ENCODE measurements around the gene RYR1.

DNA sequence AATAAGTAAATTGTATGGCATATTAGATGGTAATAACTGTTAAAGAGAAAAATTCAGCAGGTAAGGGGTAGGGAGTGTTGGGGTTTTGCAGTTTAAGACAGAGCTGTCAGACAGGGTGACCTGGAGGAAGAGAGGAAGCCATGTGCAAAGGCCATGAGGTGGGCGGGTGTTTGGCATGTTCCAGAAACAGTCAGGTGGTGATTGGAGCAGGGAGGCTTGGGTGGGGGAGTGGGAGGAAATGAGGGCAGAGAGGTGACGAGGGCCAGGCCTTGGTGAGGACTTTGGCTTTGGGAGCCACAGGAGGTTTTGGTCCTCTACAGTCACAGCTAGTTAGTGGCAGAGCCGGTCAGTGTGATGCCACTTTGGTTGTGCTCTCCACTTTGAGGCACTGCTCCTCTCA is 20.1 kb downstream of the RYR1 start:
- TF ChIP-seq, protein P1, sequence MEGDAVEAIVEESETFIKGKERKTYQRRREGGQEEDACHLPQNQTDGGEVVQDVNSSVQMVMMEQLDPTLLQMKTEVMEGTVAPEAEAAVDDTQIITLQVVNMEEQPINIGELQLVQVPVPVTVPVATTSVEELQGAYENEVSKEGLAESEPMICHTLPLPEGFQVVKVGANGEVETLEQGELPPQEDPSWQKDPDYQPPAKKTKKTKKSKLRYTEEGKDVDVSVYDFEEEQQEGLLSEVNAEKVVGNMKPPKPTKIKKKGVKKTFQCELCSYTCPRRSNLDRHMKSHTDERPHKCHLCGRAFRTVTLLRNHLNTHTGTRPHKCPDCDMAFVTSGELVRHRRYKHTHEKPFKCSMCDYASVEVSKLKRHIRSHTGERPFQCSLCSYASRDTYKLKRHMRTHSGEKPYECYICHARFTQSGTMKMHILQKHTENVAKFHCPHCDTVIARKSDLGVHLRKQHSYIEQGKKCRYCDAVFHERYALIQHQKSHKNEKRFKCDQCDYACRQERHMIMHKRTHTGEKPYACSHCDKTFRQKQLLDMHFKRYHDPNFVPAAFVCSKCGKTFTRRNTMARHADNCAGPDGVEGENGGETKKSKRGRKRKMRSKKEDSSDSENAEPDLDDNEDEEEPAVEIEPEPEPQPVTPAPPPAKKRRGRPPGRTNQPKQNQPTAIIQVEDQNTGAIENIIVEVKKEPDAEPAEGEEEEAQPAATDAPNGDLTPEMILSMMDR (IDR thresholded peaks at IDR 0.05; ENCODE audit: poor library complexity): no peak
- no peak for TF ChIP-seq EZH2 (IDR thresholded peaks at IDR 0.05; ENCODE audit: borderline replicate concordance)

Measured in hepatocyte (in vitro differentiated cells).